HCT116 (cell line): ENCODE data around the gene TOX3. TPM values are rescaled to one million over a fixed set of nuclear protein-coding genes. Genes with fewer than 3 reads are reported as not detected.

Source experiments
- ATAC-seq: fragments of 200-7000 bp; cut with Tn5 transposase; 2 replicates; pipeline ENCODE4 v1.9.1; 2020; ENCODE audit warnings: mild to moderate bottlenecking, moderate library complexity
- BruUV-seq: library from RNA; stranded (reverse); fragments of 400-500 nt; replicated peaks from 2 replicates; lab custom pipeline; 2021; lab: Mats Ljungman, UMichigan
- CTCF ChIA-PET: fragments of 300-600 bp; sonication (Branson Sonifier 250); formaldehyde crosslinking; loops from one replicate; lab custom pipeline; 2021; ENCODE audit warnings: antibody characterized with exemption; lab: Charles Lee
- POLR2A ChIA-PET: fragments of 300-600, 350-600 bp; sonication (Branson Sonifier 250); formaldehyde crosslinking; loops from one replicate; lab custom pipeline; 2021; ENCODE audit warnings: antibody characterized with exemption; lab: Charles Lee
- RAD21 ChIA-PET, 2 experiments: fragments of 300-600 bp; sonication (Branson Sonifier 250); formaldehyde crosslinking; loops; one replicate each; lab custom pipeline; 2023; ENCODE audit warnings: low total read pairs in 2 of 2; ENCODE audit not compliant: uncharacterized antibody in 2 of 2, unreplicated experiment in 2 of 2, low non-redundant PET in 1 of 2; lab: Charles Lee
- DNase-seq: peaks from one replicate; pipeline ENCODE4 v3.0.0-alpha.2; 2010; ENCODE audit warnings: low read depth, low spot score
- H2AFZ ChIP-seq: fragments of 200-600 bp; shearing (Covaris generic), sonication (generic); 2 replicates; pipeline ENCODE4 v1.6.1; 2017; ENCODE audit warnings: low read depth, mixed run types, mixed read lengths, antibody characterized with exemption, low read length; ENCODE audit not compliant: poor library complexity, severe bottlenecking
- H3K27ac ChIP-seq: 2 replicates; pipeline ENCODE4 v1.5.1; 2012; ENCODE audit warnings: low read depth, low read length
- H3K27me3 ChIP-seq: fragments of 200-600 bp; sonication (generic); 2 replicates; pipeline ENCODE4 v1.6.1; 2016; ENCODE audit warnings: mixed run types, low read length, mixed read lengths; ENCODE audit not compliant: insufficient read depth
- H3K36me3 ChIP-seq, 2 experiments: fragments of 200-500 bp in 1 of 2; fragments of 200-600 bp in 1 of 2; sonication (Bioruptor generic) in 1 of 2; sonication (generic) in 1 of 2; 2 replicates each; pipeline versions ENCODE4 v1.5.1 to v1.6.1; 2014 to 2016; ENCODE audit warnings: low read length in 2 of 2, inconsistent platforms in 1 of 2, mixed read lengths in 1 of 2, mixed run types in 1 of 2; ENCODE audit not compliant: insufficient read depth in 2 of 2, control insufficient read depth in 1 of 2
- H3K4me1 ChIP-seq, 2 experiments: fragments of 200-600 bp in 1 of 2; sonication (generic) in 1 of 2; 2 replicates each; pipeline versions ENCODE4 v1.5.1 to v1.6.1; 2012 to 2017; ENCODE audit warnings: low read length in 2 of 2, inconsistent platforms in 1 of 2, mild to moderate bottlenecking in 1 of 2, mixed read lengths in 1 of 2, mixed run types in 1 of 2, moderate library complexity in 1 of 2; ENCODE audit not compliant: insufficient read depth in 2 of 2, control insufficient read depth in 1 of 2
- H3K4me2 ChIP-seq: fragments of 200-600 bp; sonication (generic); 2 replicates; pipeline ENCODE4 v1.6.1; 2017; ENCODE audit warnings: mixed run types, low read length, mixed read lengths
- H3K4me3 ChIP-seq, 2 experiments: fragments of 200-600 bp in 1 of 2; sonication (generic) in 1 of 2; replicated peaks in 1 of 2; 2 replicates each; pipeline ENCODE4 v1.5.1; 2011 to 2016; ENCODE audit warnings: low read length in 2 of 2, control low read depth in 1 of 2, low read depth in 1 of 2, mild to moderate bottlenecking in 1 of 2, mixed read lengths in 1 of 2, mixed run types in 1 of 2
- H3K79me2 ChIP-seq: fragments of 200-600 bp; sonication (generic); 2 replicates; pipeline ENCODE4 v1.6.1; 2017; ENCODE audit warnings: mild to moderate bottlenecking, mixed run types, low read length, moderate library complexity, mixed read lengths; ENCODE audit not compliant: insufficient read depth
- H3K9ac ChIP-seq: fragments of 200-600 bp; sonication (generic); 2 replicates; pipeline ENCODE4 v1.6.1; 2016; ENCODE audit warnings: low read length, mixed read lengths
- H3K9me2 ChIP-seq: fragments of 200-600 bp; sonication (generic), shearing (Covaris generic); 2 replicates; pipeline ENCODE4 v1.6.1; 2017; ENCODE audit warnings: mixed run types, mild to moderate bottlenecking, moderate library complexity; ENCODE audit not compliant: insufficient read depth
- H3K9me3 ChIP-seq, 2 experiments: fragments of 200-500 bp in 1 of 2; fragments of 200-600 bp in 1 of 2; sonication (Bioruptor generic) in 1 of 2; sonication (generic) in 1 of 2; 2 replicates each; pipeline ENCODE4 v1.6.1; 2014 to 2017; ENCODE audit warnings: low read length in 2 of 2, mixed read lengths in 2 of 2, inconsistent platforms in 1 of 2, low read depth in 1 of 2, mild to moderate bottlenecking in 1 of 2, mixed run types in 1 of 2, moderate library complexity in 1 of 2; ENCODE audit not compliant: control insufficient read depth in 1 of 2, insufficient read depth in 1 of 2
- H4K20me1 ChIP-seq: fragments of 200-600 bp; sonication (generic), shearing (Covaris generic); 2 replicates; pipeline ENCODE4 v1.6.1; 2017; ENCODE audit warnings: mixed run types, mild to moderate bottlenecking, moderate library complexity; ENCODE audit not compliant: insufficient read depth
- CBX3 ChIP-seq: IDR thresholded peaks from 2 replicates; pipeline ENCODE4 v1.6.1; 2012; ENCODE audit warnings: low read depth
- CTCF ChIP-seq, 3 experiments: fragments of 200-600 bp in 1 of 3; sonication (generic) in 1 of 3; IDR thresholded peaks in 2 of 3; conservative IDR thresholded peaks in 1 of 3; 2 replicates each; pipeline ENCODE4 v1.5.1; 2012 to 2017; ENCODE audit warnings: low read depth in 2 of 3, low read length in 2 of 3, antibody characterized with exemption in 1 of 3, borderline replicate concordance in 1 of 3, control low read depth in 1 of 3, mild to moderate bottlenecking in 1 of 3, mixed read lengths in 1 of 3, mixed run types in 1 of 3, moderate library complexity in 1 of 3; ENCODE audit not compliant: insufficient read depth in 1 of 3
- EGR1 ChIP-seq: IDR thresholded peaks from 2 replicates; pipeline ENCODE4 v1.6.1; 2012; ENCODE audit warnings: low read depth
- YY1 ChIP-seq: IDR thresholded peaks from 2 replicates; pipeline ENCODE4 v1.6.1; 2011; ENCODE audit warnings: low read length, low read depth, moderate library complexity, mild to moderate bottlenecking; ENCODE audit not compliant: insufficient replicate concordance; ENCODE audit errors: extremely low read depth
- intact Hi-C: fragments of 100-400 bp; cut with micrococcal nuclease; formaldehyde crosslinking; loops from 2 replicates; pipeline ENCODE4 v1.10.0; 2022
- total RNA-seq: library from RNA; stranded (reverse); gene quantifications from one replicate; pipeline ENCODE4 v1.2.1, GENCODE V29; 2021; ENCODE audit not compliant: unreplicated experiment
- TF ChIP-seq, protein P1 (sequence below): IDR thresholded peaks from 2 replicates; pipeline ENCODE4 v1.6.1; 2012; ENCODE audit warnings: low read depth
- TF ChIP-seq, protein P2 (sequence below): IDR thresholded peaks from 2 replicates; pipeline ENCODE4 v1.6.1; 2012

TOX3 gene
- total RNA-seq, 1 experiment from 2014 or later: not detected

DNA sequence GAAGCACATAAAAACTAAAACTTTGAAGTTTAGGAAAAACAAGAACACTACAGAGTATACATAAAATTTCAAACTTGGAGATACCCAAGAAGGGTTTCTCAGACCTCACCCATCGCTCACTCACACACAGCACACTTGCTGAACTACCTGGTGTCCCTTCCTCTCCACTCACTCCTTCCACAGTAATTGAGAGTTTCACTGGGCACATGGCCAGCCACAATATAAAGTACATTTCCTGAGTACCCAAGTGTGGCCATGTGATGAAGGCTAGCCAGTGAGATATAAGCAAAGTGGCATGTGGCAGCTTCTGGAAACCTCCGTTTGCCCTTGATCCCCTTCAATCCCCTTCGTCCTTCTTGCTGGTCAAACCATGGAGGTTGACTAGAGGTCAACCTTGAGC lies 11.9 kb downstream of the TOX3 start (continued):
- TF ChIP-seq, protein P1, sequence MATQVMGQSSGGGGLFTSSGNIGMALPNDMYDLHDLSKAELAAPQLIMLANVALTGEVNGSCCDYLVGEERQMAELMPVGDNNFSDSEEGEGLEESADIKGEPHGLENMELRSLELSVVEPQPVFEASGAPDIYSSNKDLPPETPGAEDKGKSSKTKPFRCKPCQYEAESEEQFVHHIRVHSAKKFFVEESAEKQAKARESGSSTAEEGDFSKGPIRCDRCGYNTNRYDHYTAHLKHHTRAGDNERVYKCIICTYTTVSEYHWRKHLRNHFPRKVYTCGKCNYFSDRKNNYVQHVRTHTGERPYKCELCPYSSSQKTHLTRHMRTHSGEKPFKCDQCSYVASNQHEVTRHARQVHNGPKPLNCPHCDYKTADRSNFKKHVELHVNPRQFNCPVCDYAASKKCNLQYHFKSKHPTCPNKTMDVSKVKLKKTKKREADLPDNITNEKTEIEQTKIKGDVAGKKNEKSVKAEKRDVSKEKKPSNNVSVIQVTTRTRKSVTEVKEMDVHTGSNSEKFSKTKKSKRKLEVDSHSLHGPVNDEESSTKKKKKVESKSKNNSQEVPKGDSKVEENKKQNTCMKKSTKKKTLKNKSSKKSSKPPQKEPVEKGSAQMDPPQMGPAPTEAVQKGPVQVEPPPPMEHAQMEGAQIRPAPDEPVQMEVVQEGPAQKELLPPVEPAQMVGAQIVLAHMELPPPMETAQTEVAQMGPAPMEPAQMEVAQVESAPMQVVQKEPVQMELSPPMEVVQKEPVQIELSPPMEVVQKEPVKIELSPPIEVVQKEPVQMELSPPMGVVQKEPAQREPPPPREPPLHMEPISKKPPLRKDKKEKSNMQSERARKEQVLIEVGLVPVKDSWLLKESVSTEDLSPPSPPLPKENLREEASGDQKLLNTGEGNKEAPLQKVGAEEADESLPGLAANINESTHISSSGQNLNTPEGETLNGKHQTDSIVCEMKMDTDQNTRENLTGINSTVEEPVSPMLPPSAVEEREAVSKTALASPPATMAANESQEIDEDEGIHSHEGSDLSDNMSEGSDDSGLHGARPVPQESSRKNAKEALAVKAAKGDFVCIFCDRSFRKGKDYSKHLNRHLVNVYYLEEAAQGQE: no peak
- no peak for TF ChIP-seq CTCF (IDR thresholded peaks at IDR 0.05 in 2 of 3, conservative IDR thresholded peaks at IDR 0.05 in 1 of 3; ENCODE audit: borderline replicate concordance in 1 of 3, insufficient read depth in 1 of 3, low read depth in 2 of 3, low read length in 2 of 3)
- TF ChIP-seq, all 23 proteins: peak for 0

DNA sequence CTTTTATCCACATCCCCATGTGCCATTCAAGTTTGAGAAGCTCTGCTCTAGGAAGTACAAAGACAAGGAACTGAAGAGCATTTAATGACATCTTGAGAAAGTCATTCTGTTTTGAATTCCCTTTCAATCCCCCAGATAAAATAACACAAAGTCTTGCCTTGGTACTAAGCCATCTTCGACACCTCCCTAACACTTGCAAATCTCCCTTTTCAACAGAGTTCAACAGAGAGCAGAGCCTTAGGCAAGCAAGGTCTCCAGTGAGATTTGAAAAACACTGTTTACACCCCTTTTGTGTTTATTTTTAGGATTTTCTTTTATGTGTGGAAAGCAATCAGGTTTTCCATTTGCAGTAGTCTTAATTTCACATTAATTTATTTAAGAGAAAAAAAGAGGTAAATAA lies 13.6 kb downstream of the TOX3 start:
- Histone ChIP-seq H3K4me1 (no peaks in the 10 kb centered on the region), H3K9ac (no peak overlapping the region), H3K27ac (no peak overlapping the region), H2AFZ (no peak overlapping the region), H3K27me3 (no peaks in the 10 kb centered on the region), H3K36me3 (no peaks in the 10 kb centered on the region), H3K79me2 (no peaks in the 10 kb centered on the region), H4K20me1 (no peaks in the 10 kb centered on the region), H3K9me3 (0 out of 4 replicates have a peak, but pooled peaks cover 0 to 4% of the 10 kb centered on the region in 2 experiments), H3K9me2 (no peaks in the 10 kb centered on the region), H3K4me3 (no peak overlapping the region), H3K4me2 (no peak overlapping the region)
- ChIA-PET RAD21 (no interaction called here), CTCF (no interaction called here), POLR2A (no interaction called here)
- TF ChIP-seq CBX3 (no peak), CTCF (IDR thresholded peaks at IDR 0.05 in 2 of 3, conservative IDR thresholded peaks at IDR 0.05 in 1 of 3; ENCODE audit: borderline replicate concordance in 1 of 3, insufficient read depth in 1 of 3, low read depth in 2 of 3, low read length in 2 of 3) (no peak), YY1 (no peak), EGR1 (no peak)
- TF ChIP-seq, protein P2, sequence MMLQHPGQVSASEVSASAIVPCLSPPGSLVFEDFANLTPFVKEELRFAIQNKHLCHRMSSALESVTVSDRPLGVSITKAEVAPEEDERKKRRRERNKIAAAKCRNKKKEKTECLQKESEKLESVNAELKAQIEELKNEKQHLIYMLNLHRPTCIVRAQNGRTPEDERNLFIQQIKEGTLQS: no peak
- BruUV-seq: no TSS peak
- DNase-seq (no peak), ATAC-seq (no peak)
- intact Hi-C loops: no loop called here
